SK-MEL-5 (cell line): ENCODE results near the gene DAO. TPM values are rescaled to one million over a fixed set of nuclear protein-coding genes. Genes with fewer than 3 reads are reported as not detected.
"Not testable (repeated sequence)": the region's sequence is repeated elsewhere in the genome, so short reads cannot be mapped to it uniquely, and the experiment has no call there.

ENCODE experiments used
- DNase-seq: peaks from one replicate; pipeline ENCODE4 v3.0.0-alpha.2; 2016; ENCODE audit warnings: low read depth, low spot score
- in situ Hi-C: cut with HindIII; loops from 2 replicates; pipeline ENCODE4 v1.10.0; 2016; ENCODE audit warnings: low sequenced_read_pairs, high pct_unique_total_duplicates, low pct_unique_long_range_greater_than_20kb
- total RNA-seq: library from RNA; depleted of rRNA; stranded (reverse); fragments of >200 nt; shearing (Covaris generic); gene quantifications from 2 replicates; pipeline ENCODE4 v1.2.3, GENCODE V29; 2014

DAO gene
- total RNA-seq, 1 experiment from 2014 or later: not detected

DNA sequence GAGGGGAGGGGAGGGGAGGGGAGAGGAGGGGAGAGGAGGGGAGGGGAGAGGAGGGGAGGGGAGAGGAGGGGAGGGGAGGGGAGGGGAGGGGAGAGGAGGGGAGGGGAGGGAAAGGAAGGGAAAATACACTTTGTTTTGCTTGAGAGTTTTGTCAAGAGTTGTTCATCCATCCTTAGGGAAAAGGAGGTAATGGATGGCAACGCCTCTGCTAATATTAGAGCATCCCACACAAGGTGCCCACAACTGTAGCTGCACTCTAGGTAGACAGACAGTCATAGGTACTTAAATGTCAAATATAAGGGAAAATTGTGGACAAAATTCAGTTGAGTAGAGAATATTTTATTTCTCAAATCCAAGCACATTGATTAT, 20.0 kb upstream of the DAO start:
- no peak for DNase-seq
- in situ Hi-C loops: no loop called here

DNA sequence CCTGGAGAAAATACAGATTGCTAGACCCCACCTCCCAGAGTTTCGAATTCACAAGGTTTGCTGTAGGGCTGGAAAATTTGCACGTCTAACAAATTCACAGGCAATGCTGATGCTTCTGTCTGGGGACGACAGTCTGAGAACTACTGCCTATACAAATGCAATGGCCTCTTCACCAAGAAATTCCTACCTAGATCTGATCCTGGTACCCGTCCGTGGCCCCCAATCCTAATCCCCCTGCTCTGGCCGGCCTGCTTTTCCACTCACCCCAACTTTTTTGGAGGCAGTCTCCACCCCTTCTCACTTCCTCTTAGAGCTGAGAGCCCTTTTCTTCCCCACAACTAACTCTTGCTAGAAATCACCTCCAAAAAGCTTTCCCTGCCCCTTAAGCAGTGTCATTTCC, 19.4 kb upstream of the DAO start:
- in situ Hi-C loops: no loop called here
- DNase-seq: no peak

DNA sequence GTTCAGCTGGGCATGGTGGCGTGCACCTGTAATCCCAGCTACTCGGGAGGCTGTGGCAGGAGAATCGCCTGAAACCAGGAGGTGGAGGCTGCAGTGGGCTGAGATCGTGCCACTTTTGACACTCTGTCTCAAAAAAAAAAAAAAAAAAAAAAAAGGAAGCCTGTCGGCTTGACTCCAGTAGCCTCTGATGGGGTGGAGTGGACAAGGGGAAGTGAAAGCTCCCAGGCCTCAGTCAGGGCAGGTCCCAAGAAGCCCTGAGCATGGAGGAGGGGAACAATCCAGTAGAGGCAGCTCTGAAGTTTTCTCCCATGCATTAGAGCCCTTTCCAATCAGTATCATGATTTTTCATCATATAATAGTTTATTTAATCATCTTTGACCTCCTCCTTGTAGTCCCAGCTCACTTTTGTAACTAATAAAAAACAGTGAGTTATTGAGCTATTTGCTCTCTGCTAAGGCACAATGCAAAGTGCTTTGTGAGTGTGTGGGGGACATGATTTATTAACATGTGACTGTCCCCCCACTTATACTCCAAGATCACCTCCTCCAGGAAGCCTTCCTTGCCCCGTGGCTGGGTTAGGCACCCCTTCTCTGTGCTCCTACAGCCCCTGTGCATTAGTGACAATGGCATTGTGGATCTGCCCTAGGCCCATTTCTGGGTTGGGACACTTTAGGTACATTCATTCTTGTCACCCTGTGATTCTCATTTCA, 17.9 kb upstream of the DAO start:
- in situ Hi-C loops: no loop called here
- DNase-seq: no peak

- no peak for DNase-seq
These were observed 17.3 kb upstream of the DAO start for GRCh38 chr12:108862588-108862959.

DNA sequence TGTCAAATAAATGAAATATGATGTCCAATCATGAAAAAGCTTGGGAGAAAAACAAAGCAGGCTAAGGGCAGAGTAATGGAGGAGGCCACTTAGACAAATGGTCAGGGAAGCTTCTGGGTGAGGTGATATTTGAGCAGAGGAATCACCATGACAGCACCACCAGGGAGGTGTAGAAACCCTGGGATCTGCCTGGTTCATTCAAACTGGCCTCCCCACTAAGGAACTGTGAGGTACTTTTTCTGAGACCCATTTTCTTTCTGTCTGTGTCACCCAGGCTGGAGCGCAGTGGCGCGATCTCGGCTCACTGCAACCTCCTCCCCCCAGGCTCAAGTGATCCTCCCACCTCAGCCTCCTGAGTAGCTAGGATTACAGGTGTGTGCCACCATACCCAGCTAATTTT, 14.7 kb upstream of the DAO start:
- in situ Hi-C loops: no loop called here

More at GRCh38 chr12:108862588-108862959, 17.3 kb upstream of the DAO start:
- in situ Hi-C loops: no loop called here

GRCh38 chr12:108866083-108866482, 13.8 kb upstream of the DAO start:
- in situ Hi-C loops, DNase-seq: not testable (repeated sequence)

More for the DNA sequence above, 14.7 kb upstream of the DAO start:
- DNase-seq: no peak

DNA sequence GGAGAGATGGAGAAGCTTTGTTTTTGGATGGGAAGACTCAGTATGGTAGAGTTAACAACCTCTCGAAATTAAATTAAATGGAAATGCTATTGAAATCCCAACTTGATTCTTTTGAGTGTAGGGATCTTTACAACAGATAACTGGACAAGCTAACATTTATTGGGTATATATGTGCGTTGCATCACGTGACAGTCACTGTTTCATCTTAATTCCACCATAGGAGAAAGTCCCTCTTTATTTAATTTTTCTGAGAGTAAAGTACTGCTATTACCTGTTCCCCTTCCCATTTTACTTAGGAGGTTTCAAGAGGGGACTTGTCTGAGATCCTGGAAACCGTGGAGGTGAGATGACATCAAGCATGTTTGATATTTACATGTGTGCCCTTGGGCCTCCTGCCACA, 11.1 kb upstream of the DAO start:
- DNase-seq: no peak
- in situ Hi-C loops: no loop called here

DNA sequence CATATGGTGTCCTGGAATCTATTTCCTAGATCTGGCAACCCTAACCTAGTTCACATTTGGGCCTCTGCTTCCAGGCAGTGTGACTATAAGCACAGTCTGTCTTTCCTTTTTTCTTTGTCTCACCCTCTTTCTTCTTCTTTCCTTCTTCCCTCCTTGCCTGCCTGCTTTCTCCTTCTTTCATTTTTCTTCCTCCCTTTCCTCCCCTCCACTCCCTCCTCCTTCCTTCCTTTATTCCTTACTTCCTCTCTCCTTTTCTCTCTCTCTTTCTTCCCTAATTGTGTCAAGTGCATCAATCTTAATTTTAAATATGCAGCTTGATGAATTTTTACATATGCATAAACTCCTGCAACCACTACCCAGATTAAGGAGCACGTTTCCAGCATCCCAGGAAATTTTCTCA, 4.6 kb upstream of the DAO start:
- in situ Hi-C loops: no loop called here

GRCh38 chr12:108875682-108876361, 4.1 kb upstream of the DAO start:
- in situ Hi-C loops: no loop called here
- no peak for DNase-seq

More for the DNA sequence above, 4.6 kb upstream of the DAO start:
- no peak for DNase-seq

- in situ Hi-C loops: no loop called here
- no peak for DNase-seq
These were observed 3.3 kb upstream of the DAO start for GRCh38 chr12:108876550-108876949.

DNA sequence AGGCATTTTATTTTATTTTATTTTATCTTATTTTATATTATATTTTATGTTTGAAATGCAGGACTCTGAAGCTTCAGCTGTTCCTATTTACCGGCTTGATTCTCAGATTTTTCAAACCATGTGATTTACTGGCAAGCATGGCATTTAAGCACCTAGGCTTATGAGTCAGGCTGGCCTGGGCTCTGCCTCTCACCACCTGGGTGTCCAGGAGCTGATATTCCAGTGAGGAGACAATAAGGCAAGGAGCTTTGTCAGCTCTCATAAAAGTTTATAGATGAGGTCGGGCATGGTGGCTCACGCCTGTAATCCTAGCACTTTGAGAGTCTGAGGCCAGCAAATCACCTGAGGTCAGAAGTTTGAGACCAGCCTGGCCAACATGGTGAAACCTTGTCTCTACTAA, 2.1 kb downstream of the DAO start:
- in situ Hi-C loops: no loop called here
- DNase-seq: no peak

- DNase-seq: peak; percentile 80
- in situ Hi-C loops: no loop called here
These were observed 4.5 kb downstream of the DAO start for GRCh38 chr12:108884116-108885012.

- in situ Hi-C loops: no loop called here
- no peak for DNase-seq
These were observed 7.2 kb downstream of the DAO start for GRCh38 chr12:108886873-108887629.

DNA sequence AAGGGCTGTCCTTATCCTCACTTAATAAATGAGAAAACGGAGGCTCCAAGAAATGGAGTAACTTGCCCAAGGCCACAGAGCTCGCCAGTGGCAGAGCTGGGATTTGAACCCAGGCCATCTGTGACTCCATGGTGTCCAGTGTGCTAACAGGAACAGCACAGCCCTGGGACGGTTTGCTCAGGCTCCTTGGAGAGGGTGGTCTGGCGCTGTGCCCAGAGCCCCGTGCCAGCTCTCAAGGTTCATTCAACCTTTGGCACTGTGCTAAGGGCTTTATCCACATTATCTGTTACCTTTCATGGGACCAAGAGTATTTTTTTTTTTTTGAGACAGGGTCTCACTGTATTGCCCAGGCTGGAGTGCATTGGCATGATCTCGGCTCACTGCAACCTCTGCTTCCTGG, 8.1 kb downstream of the DAO start:
- in situ Hi-C loops: no loop called here
- no peak for DNase-seq

DNA sequence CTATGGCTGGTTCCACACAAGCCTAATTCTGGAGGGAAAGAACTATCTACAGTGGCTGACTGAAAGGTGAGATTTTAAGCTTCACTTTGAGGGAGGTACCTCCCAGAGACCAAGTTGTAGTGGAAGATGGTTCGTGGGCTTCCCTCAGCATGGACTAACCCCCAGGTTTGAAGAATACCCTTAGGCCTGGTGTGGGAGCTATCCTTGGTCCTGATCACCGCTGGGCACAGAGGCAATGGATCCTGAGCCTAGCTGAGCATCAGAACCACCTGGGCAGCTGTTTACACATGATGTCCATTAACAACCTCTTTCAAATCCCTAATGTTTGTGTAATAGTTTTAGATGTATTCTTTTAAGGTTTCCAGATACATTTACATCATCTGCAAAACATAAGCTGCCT, 10.3 kb downstream of the DAO start:
- no peak for DNase-seq
- in situ Hi-C loops: no loop called here

GRCh38 chr12:108895220-108895802, 15.4 kb downstream of the DAO start:
- in situ Hi-C loops: no loop called here
- DNase-seq: no peak

GRCh38 chr12:108896336-108896735, 16.4 kb downstream of the DAO start:
- DNase-seq: no peak
- in situ Hi-C loops: no loop called here
